Neutrophil (primary cell): ENCODE data around the gene ZNF407.

Experiments used
- H3K27ac ChIP-seq: fragments of 200-600 bp; sonication (generic); 2 replicates; pipeline ENCODE4 v1.5.1; 2016; ENCODE audit warnings: mild to moderate bottlenecking, moderate library complexity
- H3K27me3 ChIP-seq: fragments of 200-600 bp; sonication (generic); 2 replicates; pipeline ENCODE4 v1.6.0; 2016; ENCODE audit warnings: mild to moderate bottlenecking
- H3K36me3 ChIP-seq: fragments of 200-600 bp; sonication (generic); 2 replicates; pipeline ENCODE4 v1.5.1; 2017
- H3K4me1 ChIP-seq, 2 experiments: fragments of 200-600 bp in 1 of 2; sonication (generic) in 1 of 2; 1 replicate in 1 of 2; 2 replicates in 1 of 2; pipeline versions ENCODE4 v1.5.1 to v1.6.1; 2013 to 2016; ENCODE audit warnings: low read depth in 1 of 2, low read length in 1 of 2, mild to moderate bottlenecking in 1 of 2, moderate library complexity in 1 of 2; ENCODE audit not compliant: control insufficient read depth in 1 of 2, insufficient read depth in 1 of 2
- H3K4me3 ChIP-seq, 2 experiments: fragments of 200-600 bp in 1 of 2; sonication (generic) in 1 of 2; 1 replicate in 1 of 2; 2 replicates in 1 of 2; pipeline ENCODE4 v1.5.1; 2013 to 2016; ENCODE audit warnings: low read depth in 1 of 2, low read length in 1 of 2, mild to moderate bottlenecking in 1 of 2, moderate library complexity in 1 of 2
- H3K9me3 ChIP-seq: fragments of 200-600 bp; sonication (generic); 2 replicates; pipeline ENCODE4 v1.5.1; 2016
- TF ChIP-seq, protein P1 (sequence below): fragments of 200-600 bp; sonication (generic); IDR thresholded peaks from 2 replicates; pipeline ENCODE4 v1.5.1; 2016; ENCODE audit warnings: antibody characterized with exemption

Gene ZNF407

DNA sequence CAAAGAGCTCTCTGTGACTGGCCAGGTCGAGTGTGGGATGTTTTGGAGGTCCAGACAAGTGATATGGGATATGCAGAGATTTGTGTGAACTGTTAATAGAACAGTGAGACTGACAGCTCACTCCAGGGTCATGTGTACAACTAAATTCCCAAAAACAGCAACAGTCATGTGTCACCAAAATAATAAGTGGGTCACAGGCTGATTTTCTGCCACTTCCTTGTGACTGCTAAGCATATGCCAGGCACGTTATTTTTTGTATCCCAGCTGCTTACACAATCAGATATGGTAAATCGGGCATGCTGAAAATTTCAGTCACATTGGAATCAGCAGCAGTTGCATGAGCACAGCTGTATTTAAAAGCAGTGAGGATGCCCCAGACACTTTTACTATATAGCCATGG lies 412.6 kb downstream of the ZNF407 start:
- Histone ChIP-seq H3K9me3 (no peaks in the 10 kb centered on the region), H3K4me1 (no peaks in the 10 kb centered on the region), H3K27me3 (no peaks in the 10 kb centered on the region), H3K36me3 (no peaks in the 10 kb centered on the region), H3K27ac (no peak overlapping the region), H3K4me3 (no peak overlapping the region)
- TF ChIP-seq, protein P1, sequence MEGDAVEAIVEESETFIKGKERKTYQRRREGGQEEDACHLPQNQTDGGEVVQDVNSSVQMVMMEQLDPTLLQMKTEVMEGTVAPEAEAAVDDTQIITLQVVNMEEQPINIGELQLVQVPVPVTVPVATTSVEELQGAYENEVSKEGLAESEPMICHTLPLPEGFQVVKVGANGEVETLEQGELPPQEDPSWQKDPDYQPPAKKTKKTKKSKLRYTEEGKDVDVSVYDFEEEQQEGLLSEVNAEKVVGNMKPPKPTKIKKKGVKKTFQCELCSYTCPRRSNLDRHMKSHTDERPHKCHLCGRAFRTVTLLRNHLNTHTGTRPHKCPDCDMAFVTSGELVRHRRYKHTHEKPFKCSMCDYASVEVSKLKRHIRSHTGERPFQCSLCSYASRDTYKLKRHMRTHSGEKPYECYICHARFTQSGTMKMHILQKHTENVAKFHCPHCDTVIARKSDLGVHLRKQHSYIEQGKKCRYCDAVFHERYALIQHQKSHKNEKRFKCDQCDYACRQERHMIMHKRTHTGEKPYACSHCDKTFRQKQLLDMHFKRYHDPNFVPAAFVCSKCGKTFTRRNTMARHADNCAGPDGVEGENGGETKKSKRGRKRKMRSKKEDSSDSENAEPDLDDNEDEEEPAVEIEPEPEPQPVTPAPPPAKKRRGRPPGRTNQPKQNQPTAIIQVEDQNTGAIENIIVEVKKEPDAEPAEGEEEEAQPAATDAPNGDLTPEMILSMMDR: no peak

DNA sequence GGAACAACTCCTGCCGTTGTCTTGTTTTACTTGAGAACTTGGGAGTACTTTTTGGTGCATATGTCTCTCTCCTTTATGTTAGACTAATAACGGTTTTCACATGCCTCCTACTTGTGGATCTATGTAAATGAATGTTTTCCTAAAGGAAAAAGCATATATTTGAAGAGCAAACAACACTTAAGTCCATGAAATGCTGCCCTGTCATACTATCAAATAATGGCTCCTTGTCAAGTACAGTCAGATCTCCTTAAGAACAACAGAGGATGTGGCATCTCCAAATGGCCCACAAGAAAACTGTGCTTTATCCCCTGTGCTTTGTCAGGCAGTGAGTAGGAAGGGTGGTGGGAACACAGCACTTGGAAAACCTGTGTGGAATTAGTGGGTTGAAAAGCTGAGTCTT lies 413.0 kb downstream of the ZNF407 start:
- no peaks in the 10 kb centered on the region for H3K27me3 ChIP-seq
- no peaks in the 10 kb centered on the region for H3K36me3 ChIP-seq
- no peak overlapping the region for H3K4me3 ChIP-seq
- H3K4me1 ChIP-seq: no peaks in the 10 kb centered on the region
- TF ChIP-seq, protein P1: no peak
- H3K9me3 ChIP-seq: no peaks in the 10 kb centered on the region
- no peak overlapping the region for H3K27ac ChIP-seq

DNA sequence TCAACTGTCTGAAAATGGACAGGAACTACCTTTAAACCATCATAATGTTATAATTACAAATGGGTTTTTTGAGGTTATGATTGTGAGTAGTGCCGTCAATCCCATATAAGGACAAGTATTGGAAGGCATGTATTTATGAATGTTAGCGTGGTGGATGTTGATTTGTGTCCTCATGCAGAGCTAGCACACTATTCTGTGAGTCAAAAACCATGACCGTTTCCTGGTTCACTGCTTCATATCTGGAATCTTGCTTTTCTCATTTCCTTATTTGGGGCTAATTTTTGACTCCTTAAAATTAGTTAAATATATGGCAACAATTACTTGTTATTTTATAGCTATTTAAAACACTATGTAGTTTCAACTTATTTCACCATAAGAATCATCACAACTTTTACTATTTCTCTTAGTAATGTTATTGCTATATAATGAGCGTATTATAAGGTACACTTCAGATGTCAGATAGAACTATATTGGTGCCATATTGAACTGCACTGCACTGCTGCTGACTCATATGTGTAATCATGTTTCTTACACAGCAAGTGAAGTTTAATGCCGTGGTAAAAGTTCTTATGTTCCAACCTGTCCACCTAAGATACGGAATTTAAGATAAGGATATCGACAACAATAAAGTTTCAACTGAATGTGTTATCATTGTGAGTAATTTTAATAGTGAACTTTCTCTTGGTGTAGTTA lies 418.5 kb downstream of the ZNF407 start:
- Histone ChIP-seq H3K4me1 (no peaks in the 10 kb centered on the region), H3K27me3 (no peaks in the 10 kb centered on the region), H3K27ac (no peak overlapping the region), H3K9me3 (no peaks in the 10 kb centered on the region), H3K36me3 (no peaks in the 10 kb centered on the region), H3K4me3 (no peak overlapping the region)
- TF ChIP-seq, protein P1: no peak

DNA sequence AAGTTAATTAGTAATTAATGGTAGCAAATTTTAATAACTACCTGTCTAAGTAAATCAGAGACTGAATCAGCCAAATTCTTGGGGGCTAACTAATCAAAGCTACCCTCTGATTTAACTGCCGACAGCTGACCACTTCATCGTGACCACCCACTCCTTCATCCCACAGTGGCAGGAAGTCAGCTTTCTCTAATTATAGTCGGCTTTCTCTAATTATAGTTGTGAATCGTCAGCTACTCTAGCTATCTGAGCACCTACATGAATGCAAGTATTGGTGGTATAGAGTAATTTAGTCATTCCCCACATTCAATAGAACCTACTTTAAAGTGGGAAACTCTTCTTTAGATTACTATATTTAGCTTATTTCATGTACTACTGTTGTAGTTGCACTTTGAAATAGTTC lies 425.8 kb downstream of the ZNF407 start:
- Histone ChIP-seq H3K4me3 (no peak overlapping the region), H3K27ac (no peak overlapping the region), H3K9me3 (no peaks in the 10 kb centered on the region), H3K27me3 (no peaks in the 10 kb centered on the region), H3K4me1 (no peaks in the 10 kb centered on the region), H3K36me3 (no peaks in the 10 kb centered on the region)
- TF ChIP-seq, protein P1: no peak

DNA sequence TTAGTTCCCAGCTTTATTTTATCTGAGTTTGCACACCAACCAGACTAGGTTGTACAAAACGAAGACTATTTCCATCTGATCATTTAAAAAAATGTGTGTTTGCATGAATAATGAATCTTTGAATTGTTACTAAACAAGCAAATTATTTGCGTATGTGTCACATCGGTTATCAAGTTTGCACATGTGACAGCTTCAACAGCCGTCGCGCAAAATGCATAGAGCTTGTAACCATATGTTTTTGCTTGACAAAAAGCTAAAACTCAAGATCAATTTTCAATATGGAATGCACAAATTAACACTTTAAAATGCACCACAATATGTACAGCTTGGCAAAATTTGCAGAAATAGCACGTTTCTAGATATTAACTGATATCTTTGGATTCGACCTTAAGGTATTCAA lies 427.2 kb downstream of the ZNF407 start:
- no peaks in the 10 kb centered on the region for H3K9me3 ChIP-seq
- no peaks in the 10 kb centered on the region for H3K36me3 ChIP-seq
- H3K4me3 ChIP-seq: no peak overlapping the region
- H3K27ac ChIP-seq: no peak overlapping the region
- H3K27me3 ChIP-seq: no peaks in the 10 kb centered on the region
- TF ChIP-seq, protein P1: no peak
- no peaks in the 10 kb centered on the region for H3K4me1 ChIP-seq
